WI38 (cell line): Measurements from ENCODE around the gene HARS1.
A peak's percentile ranks its signal among the peaks of the same experiment; 100 is the strongest.

Experiments
- H3K4me3 ChIP-seq: 2 replicates; pipeline ENCODE4 v1.5.1; 2011; ENCODE audit warnings: low read depth, mild to moderate bottlenecking, control low read depth, low read length
- CTCF ChIP-seq: IDR thresholded peaks from 2 replicates; pipeline ENCODE4 v1.5.1; 2012; ENCODE audit warnings: low read depth, mild to moderate bottlenecking, control low read depth, low read length

HARS1 gene

DNA sequence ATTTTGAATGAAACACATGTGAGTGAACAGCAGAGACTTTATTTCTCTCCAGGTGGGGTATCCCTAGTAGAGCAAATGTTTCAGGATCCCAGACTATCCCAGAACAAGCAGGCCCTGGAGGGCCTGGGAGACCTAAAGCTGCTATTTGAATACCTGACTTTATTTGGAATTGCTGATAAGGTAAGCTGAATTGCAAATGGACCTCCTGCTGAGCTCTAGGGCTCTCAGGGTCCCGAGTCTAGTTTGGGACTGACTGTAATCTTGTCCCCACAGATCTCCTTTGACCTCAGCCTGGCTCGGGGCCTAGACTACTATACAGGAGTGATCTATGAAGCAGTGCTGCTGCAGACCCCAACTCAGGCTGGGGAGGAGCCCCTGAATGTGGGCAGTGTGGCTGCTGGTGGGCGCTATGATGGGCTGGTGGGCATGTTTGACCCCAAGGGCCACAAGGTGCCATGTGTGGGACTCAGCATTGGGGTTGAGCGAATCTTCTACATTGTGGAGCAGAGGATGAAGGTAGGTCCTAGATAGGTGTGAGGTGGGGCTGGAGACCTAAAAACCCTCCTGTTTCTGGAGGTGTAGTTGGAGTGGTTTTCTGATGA is 5.8 kb upstream of the HARS1 start:
- H3K4me3 ChIP-seq = no peak overlapping the region
- TF ChIP-seq CTCF = no peak

DNA sequence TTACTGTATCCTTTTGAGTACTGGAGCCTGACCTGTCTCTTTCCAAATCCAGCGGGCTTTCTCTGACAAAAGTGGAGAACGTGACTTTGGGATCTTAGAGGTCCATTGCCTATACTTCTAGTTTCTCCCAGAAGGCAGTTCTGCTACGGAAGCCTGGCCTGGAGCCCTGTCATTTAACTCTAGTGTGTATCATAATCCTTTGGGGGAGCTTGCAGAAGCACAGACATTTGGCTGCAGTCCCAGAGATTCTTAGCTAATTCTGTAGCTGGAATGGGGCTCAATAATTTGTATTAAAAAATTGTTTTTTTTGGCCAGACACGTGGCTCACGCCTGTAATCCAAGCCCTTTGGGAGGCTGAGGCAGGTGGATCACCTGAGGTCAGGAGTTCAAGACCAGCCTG is 3.1 kb upstream of the HARS1 start:
- TF ChIP-seq CTCF = no peak
- no peak overlapping the region for H3K4me3 ChIP-seq

DNA sequence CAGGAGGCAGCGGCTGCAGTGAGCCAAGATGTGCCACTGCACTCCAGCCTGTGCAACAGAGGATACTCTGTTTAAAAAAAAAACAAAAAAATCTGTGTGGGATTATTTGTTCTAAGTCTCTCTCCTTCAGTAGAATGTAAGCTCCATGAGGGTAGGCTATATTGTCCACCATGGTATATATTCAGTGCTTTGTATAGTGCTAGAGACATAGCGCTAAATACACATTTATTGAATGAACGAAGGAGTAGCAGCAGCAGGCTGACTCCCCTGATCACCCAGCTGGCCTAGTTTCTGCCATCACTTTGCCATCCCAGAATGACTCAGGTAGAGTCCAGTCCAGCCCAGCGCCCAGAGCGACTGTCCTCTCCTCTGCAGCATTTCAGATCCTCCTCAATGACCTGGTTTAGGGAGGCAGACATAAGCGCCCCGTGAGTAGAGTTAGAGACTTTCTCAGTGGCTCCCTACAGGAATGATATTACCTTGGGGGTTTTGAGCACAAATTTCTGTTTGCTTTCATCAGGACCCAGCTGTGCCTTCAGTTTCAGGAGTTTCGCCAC is 716 bp downstream of the HARS1 start:
- no peak for TF ChIP-seq CTCF
- peak overlapping the region; percentile 95 for H3K4me3 ChIP-seq

DNA sequence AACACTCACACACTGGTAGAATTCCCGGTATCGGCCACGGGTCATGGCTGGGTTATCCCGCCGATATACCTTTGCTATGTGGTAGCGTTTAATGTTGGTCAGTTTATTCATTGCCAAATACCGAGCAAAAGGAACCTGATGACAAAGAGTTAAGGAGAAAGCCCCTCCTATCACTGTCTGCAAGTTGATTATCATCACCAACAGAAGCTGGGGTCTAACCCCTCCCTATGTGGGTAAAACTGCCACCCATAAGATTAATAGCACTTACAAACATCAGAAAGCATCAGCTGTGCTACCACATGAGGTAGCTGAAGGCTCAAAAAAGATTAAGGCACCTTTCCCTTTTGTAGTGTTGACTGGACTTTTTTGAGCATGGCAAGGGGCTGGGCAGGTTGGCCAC is 12.2 kb downstream of the HARS1 start:
- H3K4me3 ChIP-seq = no peak overlapping the region
- TF ChIP-seq CTCF = no peak

DNA sequence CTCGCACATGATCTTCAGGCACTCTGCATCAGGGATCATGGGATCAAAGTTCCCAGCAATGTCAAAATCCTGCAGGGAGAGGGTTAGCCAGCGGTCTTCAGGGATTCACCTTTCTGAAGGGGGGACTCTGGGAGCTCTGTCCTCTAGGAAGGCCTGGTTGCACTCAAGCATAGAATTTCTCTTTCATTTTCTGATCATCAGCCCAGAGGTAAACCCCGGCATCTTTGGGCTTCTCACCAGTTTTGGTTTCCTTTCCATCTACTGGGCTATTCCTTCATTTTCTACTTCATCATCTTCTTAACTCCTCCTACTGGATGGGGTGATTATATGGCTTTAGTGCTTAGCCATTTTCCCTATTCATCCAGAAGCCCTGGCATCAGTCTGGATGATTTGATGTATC is 13.2 kb downstream of the HARS1 start:
- no peak overlapping the region for H3K4me3 ChIP-seq
- no peak for TF ChIP-seq CTCF

- H3K4me3 ChIP-seq = no peak overlapping the region
- TF ChIP-seq CTCF = no peak
Observed at GRCh38 chr5:140674629-140675028, 16.5 kb downstream of the HARS1 start.

- TF ChIP-seq CTCF = no peak
Observed at GRCh38 chr5:140674211-140674610, 17.0 kb downstream of the HARS1 start.

More at GRCh38 chr5:140674211-140674610, 17.0 kb downstream of the HARS1 start:
- H3K4me3 ChIP-seq = no peak overlapping the region
